HG03135 (cell line): ENCODE measurements around the gene FBXO17.
"Not testable (repeated sequence)": the region's sequence is repeated elsewhere in the genome, so short reads cannot be mapped to it uniquely, and the experiment has no call there.

Experiments used
- ATAC-seq: cut with Tn5 transposase; IDR thresholded peaks from one replicate; pipeline ENCODE4 v1.9.1; 2021; ENCODE audit warnings: mild to moderate bottlenecking, moderate library complexity; ENCODE audit not compliant: unreplicated experiment

The FBXO17 gene

DNA sequence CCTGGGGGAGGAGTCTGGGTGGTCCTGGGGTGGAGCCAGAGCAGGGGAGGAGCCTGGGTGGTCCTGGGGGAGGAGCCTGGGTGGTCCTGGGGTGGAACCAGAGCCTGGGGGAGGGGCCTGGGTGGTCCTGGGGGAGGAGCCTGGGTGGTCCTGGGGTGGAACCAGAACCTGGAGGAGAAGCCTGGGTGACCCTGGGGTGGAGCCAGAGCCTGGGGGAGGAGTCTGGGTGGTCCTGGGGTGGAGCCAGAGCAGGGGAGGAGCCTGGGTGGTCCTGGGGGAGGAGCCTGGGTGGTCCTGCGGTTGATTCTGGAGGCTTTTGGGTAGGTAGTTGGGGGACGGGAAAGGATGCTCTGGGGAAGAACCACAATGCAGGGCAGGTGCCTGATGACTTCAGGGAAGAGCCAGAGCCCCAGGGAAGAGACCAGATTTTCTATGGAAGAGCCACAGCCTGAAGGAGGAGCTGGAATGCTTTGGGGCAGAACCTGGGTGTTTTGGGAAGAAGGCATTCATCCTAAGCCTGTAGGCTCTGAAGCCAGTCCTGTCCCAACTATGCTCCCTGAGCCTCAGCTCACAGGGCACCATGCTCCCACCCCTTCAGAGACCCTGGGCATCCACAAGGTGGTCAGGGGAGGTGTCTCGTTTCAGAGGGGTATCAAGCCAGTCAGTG lies 29.8 kb downstream of the FBXO17 start:
- no peak for ATAC-seq

DNA sequence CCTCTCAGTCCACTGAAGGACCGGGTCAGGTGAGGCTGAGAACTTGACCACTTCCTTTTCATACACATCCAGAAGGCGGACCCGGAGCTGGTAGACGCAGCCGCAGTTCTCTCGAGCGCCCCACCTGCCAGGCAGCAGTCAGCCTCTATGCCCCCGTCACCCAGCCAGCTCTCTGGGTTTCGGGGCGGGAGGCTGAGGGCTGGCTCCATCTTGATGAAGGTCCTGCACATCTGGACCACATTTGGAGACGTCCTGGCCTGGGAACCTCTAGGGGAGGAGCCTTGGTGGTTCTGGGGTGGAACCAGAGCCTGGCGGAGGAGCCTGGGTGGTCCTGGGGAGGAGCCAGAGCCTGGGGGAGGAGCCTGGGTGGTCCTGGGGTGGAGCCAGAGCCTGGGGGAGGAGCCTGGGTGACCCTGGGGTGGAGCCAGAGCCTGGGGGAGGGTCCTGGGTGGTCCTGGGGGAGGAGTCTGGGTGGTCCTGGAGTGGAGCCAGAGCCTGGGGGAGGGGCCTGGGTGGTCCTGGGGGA lies 30.5 kb downstream of the FBXO17 start:
- no peak for ATAC-seq

DNA sequence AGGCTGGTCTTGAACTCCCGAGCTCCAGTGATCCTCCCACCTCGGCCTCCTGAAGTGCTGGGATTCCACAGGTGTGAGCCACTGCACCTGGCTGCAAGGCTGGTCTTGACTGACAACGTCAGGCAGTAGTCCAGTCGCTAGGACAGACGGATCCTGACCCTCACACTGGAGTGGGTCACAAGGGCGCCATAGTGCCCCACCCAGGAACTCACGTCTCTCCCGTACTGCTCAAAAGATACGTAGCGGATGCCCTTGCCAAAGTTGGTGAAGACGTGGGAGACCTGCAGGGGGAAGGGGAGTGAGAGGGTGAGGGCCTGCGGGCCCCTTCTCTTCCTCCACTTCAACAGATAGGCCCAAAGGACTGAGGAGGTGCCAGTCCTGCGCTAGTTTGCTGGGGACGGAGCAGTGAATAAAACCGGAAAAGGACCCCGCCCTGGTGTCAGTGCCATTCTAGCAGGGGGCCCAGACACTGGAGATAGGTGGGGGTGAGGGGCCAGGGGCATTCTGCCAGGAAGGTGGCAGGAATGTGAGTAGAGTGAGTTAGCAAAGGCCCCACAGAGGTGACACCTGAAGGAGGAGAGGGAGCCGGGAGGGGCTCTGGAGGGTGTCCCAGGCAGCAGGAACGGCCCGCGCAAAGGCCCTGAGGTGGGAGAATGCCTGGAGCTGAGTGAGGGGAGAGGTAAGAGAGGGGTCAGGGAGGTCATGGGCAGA lies 32.9 kb downstream of the FBXO17 start:
- no peak for ATAC-seq

DNA sequence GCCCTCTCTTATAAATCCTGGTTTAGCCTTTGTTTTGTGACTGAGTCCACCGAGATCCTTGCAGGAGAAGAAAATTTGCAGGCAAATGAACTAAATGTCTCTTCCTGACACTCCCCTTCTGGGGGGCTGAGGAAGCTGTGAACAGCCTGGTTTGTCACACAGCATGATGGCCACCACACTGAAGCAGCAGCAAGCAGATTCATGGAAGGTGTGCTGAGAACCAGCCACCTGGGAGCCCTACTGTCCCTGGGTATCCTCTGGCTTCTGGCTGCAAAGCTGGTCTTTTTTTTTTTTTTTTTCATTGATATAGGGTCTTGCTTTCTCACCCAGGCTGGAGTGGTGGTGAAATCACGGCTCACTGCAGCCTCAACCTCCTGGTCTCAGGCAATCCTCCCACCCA lies 33.6 kb downstream of the FBXO17 start:
- ATAC-seq: no peak

DNA sequence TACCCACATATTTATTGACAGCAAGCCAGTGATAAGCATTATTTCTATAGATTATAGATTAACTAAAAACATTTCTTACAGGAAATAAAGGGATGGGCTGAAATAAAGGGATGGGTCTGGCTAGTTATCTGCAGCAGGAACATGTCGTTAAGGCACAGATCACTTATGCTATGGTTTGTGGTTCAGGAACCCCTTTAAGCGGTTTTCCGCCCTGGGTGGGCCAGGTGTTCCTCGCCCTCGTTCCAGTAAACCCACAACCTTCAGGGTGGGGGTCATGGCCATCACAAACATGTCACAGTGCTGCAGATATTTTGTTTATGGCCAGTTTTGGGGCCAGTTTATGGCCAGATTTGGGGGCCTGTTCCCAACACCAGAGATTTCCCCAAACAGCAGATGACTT lies 34.1 kb downstream of the FBXO17 start:
- ATAC-seq: not testable (repeated sequence)

GRCh38 chr19:38939957-38940356 lies 35.6 kb downstream of the FBXO17 start:
- no peak for ATAC-seq

- no peak for ATAC-seq
These were observed 42.0 kb downstream of the FBXO17 start for GRCh38 chr19:38933544-38933943.

DNA sequence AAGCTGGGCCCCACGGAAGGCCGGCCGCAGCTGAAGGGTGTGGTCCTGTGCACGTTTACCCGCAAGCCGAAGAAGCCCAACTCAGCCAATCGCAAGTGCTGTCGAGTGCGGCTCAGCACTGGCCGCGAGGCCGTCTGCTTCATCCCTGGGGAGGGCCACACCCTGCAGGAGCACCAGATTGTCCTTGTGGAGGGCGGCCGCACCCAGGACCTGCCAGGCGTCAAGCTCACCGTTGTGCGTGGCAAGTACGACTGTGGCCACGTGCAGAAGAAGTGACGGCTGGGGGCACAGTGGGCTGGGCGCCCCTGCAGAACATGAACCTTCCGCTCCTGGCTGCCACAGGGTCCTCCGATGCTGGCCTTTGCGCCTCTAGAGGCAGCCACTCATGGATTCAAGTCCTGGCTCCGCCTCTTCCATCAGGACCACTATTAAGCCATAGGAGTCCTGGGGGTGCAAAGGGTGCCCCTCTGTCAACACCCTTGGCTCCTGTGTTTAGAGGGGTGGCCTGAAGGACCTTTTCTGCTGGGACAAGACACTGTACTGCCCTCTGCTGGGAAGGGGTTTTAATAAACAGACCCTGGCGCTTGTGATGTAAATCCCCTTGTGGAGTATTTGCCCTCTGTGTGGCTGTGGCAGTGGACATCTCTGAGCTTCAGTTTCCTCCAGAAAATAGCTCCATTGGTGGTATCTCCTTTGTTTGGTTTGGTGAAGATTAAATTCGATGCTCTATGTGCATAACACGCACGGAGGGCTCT lies 42.9 kb downstream of the FBXO17 start:
- ATAC-seq: no peak

GRCh38 chr19:38931521-38931793 lies 44.1 kb downstream of the FBXO17 start:
- ATAC-seq: no peak

DNA sequence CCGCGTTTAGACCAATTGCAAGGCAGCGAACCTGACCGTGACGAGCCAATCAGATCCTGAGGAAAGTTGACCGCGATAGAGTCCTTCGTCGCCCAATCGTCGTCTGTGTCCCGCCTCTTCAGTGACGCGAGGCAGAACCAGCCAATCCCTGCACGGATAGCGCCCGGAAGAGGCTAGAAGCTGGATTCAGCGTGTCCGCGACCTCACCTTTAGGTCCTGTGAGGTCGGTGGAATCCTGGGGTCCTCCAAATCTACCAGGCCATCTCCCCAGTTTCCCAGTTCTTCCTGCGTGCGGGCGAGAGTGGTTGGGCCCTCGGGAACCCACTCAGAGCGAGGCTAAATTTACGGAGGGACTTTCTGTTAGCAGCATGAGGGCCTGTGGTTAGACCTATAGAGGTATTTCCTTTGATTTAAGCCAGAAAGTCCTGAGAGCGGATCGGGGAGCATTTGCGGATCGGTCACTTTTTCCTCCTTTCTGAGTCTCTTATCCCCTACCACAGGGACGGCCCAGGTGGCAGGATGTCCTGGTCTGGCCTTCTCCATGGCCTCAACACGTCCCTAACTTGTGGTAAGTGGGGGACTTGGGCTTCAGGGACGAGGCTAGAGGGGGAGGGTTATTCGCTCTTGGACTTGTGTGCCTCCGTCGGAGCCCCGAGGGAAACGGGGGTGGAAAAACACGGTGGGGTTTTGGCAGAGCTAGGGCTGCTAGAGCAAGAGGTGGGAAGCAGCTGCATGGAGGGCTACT lies 44.6 kb downstream of the FBXO17 start, which contains the start of gene MRPS12:
Gene MRPS12, plus strand, starts transcription at position 169 of the 745 bp plus-strand sequence. Its CDS starts 351 bp downstream, at position 520.
- peak; percentile 87 for ATAC-seq

GRCh38 chr19:38929929-38930775 lies 45.4 kb downstream of the FBXO17 start, which contains the start of gene SARS2:
SARS2 (minus strand) TSS chr19:38930763; CDS start chr19:38930736, 27 bp downstream.
- ATAC-seq: peak; percentile 63

DNA sequence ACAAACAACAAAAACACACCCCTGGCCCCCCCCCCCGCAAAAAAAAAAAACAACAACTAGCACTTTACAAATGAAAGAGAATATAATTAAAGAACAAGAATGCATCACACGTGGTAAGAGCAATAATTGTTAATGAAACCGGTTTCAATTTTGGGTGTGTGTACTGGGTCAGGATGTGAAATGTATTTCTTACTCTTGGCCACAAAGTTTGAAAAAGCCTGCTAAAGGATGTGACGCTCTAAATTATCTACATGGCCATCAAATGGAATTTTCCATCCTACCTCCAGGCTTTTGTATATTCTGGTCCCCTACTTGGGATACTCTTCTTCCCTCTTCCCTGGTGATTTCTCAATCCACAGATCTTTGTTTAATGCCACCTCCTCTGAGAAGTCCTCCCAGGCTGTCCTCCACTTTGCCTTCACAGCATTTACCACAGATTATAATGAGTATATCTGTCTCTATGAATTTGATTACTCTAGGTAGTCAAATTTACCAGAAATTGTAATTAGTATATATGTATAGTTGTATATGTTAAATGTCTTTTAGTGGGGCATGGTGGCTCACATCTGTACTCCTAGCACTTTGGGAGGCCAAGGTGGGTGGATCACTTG lies 47.0 kb downstream of the FBXO17 start:
- no peak for ATAC-seq

GRCh38 chr19:38924388-38924787 lies 51.2 kb downstream of the FBXO17 start:
- no peak for ATAC-seq

DNA sequence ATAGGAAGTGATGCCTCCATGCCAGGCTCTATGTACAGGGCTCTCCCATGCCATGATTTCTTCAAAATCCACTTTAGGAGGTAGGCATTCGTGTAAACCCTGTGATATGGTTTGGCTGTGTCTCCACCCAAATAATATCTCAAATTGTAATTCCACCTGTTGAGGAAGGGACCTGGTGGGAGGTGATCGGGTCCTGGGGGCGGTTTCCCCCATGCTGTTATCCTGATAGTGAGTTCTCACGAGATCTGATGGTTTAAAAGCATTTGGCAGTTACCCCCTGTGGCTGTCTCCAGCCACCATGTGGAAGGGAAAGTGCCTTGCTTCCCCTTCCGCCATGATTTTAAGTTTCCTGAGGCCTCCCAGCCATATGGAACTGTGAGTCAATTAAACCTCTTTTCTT lies 53.1 kb downstream of the FBXO17 start:
- no peak for ATAC-seq

DNA sequence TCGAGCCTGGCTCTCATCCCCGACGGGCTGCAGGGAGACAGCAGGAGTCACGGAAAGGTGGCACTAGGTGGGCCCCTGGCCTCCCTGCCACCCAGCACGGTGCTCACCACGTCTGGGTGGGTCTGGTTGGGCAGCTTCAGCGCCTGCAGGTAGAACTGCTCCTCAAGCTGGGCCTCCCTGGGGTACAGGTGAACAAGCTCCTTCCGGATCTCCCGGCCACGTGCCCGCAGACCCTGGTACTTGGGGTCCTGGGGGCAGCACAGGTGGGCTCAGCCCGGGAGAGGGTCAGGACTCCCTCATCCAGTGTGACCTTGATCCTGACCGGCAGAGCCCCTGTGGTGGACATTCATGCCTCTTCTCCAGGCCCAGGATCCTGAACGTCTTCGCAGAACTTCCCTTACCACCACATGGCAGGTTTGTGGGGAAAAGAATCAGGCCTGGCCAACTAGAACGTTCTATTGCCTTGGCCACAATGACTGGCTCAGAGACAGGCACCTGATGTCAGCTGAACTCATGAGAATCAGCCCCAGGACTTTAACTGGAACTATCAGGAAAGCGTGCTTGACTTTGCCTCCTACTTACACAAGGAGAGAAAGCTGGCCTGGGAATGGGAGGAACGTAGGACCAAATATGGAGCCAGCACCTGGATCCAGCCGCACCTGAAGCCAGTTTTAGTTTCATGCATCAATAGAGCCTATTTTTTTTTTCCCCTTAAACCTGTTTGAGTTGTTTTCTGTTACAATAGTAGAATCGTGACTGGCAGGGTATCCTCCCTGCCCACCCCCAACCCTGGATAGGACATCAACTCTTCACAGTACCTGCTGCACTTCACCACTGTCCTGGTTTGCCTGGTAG lies 53.9 kb downstream of the FBXO17 start:
- no peak for ATAC-seq

DNA sequence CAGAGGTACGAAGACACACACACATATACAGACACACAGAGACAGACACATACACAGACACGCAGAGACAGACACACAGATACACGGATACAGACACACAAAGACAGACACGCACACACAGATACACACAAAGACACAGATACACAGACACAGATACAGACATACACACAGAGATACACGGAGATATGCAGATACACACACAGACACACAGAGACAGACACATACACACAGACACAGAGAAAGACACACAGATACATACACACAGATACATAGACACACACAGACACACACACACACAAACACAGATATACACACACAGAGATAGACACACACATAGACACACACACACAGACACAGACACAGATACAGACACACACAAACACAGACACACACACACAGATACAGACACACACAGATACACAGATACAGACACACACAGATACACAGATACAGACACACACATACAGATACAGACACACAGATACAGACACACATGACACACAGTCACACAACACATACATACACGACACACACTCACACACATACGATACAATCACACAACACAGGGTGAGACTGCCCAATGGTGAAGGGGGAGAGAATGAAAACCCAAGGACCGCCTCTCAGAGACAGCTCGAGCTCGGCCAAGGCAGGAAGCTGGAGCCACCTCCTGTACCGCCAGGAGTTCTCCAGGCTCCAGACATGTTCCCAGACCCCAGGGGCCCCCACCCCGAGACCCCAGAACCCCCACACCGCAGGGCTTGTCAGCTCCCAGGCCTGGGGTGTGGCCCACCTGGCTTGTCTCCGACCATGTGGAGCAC lies 54.7 kb downstream of the FBXO17 start:
- ATAC-seq: no peak

DNA sequence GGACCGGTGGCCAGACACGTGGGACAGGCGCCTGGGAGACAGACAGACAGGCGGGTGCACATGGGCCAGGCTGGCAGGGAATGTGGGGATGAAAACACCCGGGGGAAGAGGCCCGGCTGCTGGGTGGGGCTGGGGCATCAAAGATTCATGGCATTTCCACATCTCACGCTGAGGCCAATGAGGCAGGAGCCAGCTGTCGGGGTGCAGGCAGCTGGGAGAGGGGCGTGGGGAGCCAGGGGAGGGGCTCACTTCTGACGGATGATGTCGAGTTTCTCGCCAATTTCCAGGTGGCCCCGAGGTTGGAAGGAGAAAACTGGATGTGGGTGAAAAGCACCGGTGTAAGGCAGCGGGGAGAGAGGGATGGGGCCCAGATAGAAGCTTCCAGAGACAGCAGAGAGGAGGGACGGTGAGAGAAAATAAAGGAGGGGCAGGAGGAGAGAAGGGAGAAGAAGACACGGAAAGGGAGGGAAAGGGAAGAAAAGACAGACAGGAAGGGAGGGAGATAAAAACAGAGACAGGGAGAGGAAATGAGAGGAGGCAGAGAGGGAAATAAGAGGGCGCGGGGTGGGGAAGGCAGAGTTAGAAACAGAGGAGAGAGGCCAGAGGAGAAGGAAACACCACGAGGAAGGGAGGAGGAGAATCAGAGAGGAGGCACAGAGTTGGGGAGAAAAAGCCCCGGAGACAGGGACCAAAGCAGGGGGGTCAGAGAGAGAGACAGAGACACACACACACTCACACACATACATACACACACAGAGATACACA lies 55.5 kb downstream of the FBXO17 start:
- no peak for ATAC-seq
